HEK293 (cell line): Measurements from ENCODE around the gene MAP4K2.

Source experiments
- ZBTB21 ChIP-seq: fragments of 450-650 bp; formaldehyde crosslinking; IDR thresholded peaks from 2 replicates; pipeline ENCODE4 v1.5.1; 2017; ENCODE audit warnings: missing biosample characterization, missing genetic modification characterization
- ZBTB8A ChIP-seq: fragments of 450-650 bp; formaldehyde crosslinking; IDR thresholded peaks from 2 replicates; pipeline ENCODE4 v1.5.1; 2016; ENCODE audit warnings: missing biosample characterization, missing genetic modification characterization
- ZNF121 ChIP-seq: fragments of 450-650 bp; formaldehyde crosslinking; IDR thresholded peaks from 2 replicates; pipeline ENCODE4 v1.5.1; 2016; ENCODE audit warnings: missing biosample characterization, missing genetic modification characterization
- ZNF184 ChIP-seq: fragments of 450-650 bp; IDR thresholded peaks from 2 replicates; pipeline ENCODE4 v1.5.1; 2018; ENCODE audit warnings: missing biosample characterization, mild to moderate bottlenecking, missing genetic modification characterization
- ZNF23 ChIP-seq: fragments of 450-650 bp; formaldehyde crosslinking; IDR thresholded peaks from 2 replicates; pipeline ENCODE4 v1.5.1; 2016; ENCODE audit warnings: missing biosample characterization, missing genetic modification characterization, borderline replicate concordance
- ZNF302 ChIP-seq: fragments of 450-650 bp; formaldehyde crosslinking; IDR thresholded peaks from 2 replicates; pipeline ENCODE4 v1.5.1; 2016; ENCODE audit warnings: missing biosample characterization, missing genetic modification characterization, low read depth
- ZNF423 ChIP-seq: fragments of 450-650 bp; formaldehyde crosslinking; IDR thresholded peaks from 2 replicates; pipeline ENCODE4 v1.5.1; 2016; ENCODE audit warnings: missing biosample characterization, missing genetic modification characterization
- ZNF776 ChIP-seq: fragments of 450-650 bp; formaldehyde crosslinking; IDR thresholded peaks from 2 replicates; pipeline ENCODE4 v1.5.0; 2017; ENCODE audit warnings: missing biosample characterization, missing genetic modification characterization, borderline replicate concordance
- ZSCAN30 ChIP-seq: fragments of 450-650 bp; IDR thresholded peaks from 2 replicates; pipeline ENCODE4 v1.5.1; 2018; ENCODE audit warnings: missing biosample characterization, mild to moderate bottlenecking, missing genetic modification characterization, moderate library complexity
- TF ChIP-seq, protein P1 (sequence below): fragments of 450-650 bp; formaldehyde crosslinking; IDR thresholded peaks from 2 replicates; pipeline ENCODE4 v1.5.1; 2016; ENCODE audit warnings: missing biosample characterization, missing genetic modification characterization
- TF ChIP-seq, protein P2 (sequence below): fragments of 450-650 bp; formaldehyde crosslinking; conservative IDR thresholded peaks from 2 replicates; pipeline ENCODE4 v1.5.1; 2016; ENCODE audit warnings: low read depth, missing biosample characterization, missing genetic modification characterization
- TF ChIP-seq, protein P3 (sequence below): fragments of 450-650 bp; formaldehyde crosslinking; IDR thresholded peaks from 2 replicates; pipeline ENCODE4 v1.5.1; 2016; ENCODE audit warnings: missing biosample characterization, missing genetic modification characterization

DNA sequence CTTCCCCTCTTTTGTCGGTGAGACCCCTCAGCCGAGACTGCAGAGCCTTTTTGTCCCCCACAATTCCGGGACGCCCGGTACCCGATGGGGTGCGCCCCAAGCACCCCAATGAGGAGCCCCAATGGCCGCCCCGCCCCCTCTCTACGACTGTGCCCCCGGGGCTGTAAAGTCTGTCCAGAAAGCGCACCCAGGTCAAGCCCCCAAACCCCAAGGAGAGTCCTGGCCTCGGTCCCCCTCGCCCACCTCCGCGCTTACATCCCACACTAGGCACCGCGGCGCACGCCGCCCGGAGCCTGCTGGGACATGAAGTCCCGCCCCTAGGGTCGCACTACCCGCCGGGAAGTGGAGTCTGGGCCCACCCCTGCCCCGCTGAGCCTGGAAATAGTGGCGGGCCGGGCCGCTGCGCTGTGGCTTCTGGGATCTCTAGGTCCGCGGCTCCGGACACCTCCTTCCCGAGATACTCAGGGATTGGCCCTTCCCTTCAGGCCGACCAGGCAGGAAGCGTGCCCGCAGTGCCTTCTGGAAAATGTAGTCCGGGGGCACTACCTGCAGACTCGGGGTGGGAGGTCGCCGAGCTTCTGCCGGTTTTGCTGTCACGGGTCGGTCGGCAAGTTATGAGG, 7.4 kb upstream of the MAP4K2 start, which contains the start of gene MEN1:
- TF ChIP-seq ZNF23: no peak
- TF ChIP-seq ZNF423 (tag by site-specific recombination): no peak
- TF ChIP-seq, protein P1, sequence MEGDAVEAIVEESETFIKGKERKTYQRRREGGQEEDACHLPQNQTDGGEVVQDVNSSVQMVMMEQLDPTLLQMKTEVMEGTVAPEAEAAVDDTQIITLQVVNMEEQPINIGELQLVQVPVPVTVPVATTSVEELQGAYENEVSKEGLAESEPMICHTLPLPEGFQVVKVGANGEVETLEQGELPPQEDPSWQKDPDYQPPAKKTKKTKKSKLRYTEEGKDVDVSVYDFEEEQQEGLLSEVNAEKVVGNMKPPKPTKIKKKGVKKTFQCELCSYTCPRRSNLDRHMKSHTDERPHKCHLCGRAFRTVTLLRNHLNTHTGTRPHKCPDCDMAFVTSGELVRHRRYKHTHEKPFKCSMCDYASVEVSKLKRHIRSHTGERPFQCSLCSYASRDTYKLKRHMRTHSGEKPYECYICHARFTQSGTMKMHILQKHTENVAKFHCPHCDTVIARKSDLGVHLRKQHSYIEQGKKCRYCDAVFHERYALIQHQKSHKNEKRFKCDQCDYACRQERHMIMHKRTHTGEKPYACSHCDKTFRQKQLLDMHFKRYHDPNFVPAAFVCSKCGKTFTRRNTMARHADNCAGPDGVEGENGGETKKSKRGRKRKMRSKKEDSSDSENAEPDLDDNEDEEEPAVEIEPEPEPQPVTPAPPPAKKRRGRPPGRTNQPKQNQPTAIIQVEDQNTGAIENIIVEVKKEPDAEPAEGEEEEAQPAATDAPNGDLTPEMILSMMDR: no peak
- TF ChIP-seq ZNF121: no peak
- TF ChIP-seq, protein P2, sequence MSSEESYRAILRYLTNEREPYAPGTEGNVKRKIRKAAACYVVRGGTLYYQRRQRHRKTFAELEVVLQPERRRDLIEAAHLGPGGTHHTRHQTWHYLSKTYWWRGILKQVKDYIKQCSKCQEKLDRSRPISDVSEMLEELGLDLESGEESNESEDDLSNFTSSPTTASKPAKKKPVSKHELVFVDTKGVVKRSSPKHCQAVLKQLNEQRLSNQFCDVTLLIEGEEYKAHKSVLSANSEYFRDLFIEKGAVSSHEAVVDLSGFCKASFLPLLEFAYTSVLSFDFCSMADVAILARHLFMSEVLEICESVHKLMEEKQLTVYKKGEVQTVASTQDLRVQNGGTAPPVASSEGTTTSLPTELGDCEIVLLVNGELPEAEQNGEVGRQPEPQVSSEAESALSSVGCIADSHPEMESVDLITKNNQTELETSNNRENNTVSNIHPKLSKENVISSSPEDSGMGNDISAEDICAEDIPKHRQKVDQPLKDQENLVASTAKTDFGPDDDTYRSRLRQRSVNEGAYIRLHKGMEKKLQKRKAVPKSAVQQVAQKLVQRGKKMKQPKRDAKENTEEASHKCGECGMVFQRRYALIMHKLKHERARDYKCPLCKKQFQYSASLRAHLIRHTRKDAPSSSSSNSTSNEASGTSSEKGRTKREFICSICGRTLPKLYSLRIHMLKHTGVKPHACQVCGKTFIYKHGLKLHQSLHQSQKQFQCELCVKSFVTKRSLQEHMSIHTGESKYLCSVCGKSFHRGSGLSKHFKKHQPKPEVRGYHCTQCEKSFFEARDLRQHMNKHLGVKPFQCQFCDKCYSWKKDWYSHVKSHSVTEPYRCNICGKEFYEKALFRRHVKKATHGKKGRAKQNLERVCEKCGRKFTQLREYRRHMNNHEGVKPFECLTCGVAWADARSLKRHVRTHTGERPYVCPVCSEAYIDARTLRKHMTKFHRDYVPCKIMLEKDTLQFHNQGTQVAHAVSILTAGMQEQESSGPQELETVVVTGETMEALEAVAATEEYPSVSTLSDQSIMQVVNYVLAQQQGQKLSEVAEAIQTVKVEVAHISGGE (tag by site-specific recombination): peak; percentile 73; the same call in 1 of the 2 replicates
- no peak for TF ChIP-seq ZSCAN30 (tag by site-specific recombination)
- TF ChIP-seq ZBTB8A (tag by site-specific recombination): peak; percentile 78
- TF ChIP-seq, protein P3, sequence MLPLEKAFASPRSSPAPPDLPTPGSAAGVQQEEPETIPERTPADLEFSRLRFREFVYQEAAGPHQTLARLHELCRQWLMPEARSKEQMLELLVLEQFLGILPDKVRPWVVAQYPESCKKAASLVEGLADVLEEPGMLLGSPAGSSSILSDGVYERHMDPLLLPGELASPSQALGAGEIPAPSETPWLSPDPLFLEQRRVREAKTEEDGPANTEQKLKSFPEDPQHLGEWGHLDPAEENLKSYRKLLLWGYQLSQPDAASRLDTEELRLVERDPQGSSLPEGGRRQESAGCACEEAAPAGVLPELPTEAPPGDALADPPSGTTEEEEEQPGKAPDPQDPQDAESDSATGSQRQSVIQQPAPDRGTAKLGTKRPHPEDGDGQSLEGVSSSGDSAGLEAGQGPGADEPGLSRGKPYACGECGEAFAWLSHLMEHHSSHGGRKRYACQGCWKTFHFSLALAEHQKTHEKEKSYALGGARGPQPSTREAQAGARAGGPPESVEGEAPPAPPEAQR (tag by site-specific recombination): no peak
- no peak for TF ChIP-seq ZNF776 (tag by site-specific recombination)
- TF ChIP-seq ZNF302: no peak
- TF ChIP-seq ZBTB21 (tag by site-specific recombination): no peak
- no peak for TF ChIP-seq ZNF184
